ENCODE data around the gene TRERF1. TPM values are rescaled to one million over a fixed set of nuclear protein-coding genes. Genes with fewer than 3 reads are reported as not detected.

TRERF1 gene
- total and polyA plus RNA-seq, 12 donors = 4.7 to 16.6 (median 8.0) TPM

DNA sequence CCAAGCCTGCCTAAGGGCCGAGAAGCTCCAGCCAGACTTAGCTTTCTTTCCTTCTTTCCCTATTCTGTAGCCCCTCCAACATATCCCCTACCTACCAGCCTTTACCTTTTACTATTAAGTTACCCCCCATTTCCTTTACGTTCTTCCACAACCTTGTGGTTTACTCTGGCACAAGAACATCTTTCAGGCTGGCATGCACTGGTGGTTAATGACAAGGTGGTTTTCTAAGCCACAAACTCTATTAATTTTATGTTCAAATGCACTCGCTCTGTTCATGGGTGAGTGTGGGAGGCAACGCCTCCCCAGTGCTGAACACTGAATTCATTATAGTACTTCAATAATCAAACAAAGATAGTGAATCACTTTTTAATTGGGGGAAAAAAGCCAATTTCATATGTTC, 64.4 kb downstream of the TRERF1 start:
- Histone ChIP-seq H3K27ac (no peak overlapping the region), H3K4me1 (replicated peaks in 1 of 2) (no peaks in the 10 kb centered on the region), H3K27me3 (no peaks in the 10 kb centered on the region), H3K4me3 (no peak overlapping the region), H3K36me3 (replicated peaks in 1 of 2) (no peaks in the 10 kb centered on the region), H3K9me3 (replicated peaks in 1 of 3) (no peaks in the 10 kb centered on the region)
- intact Hi-C loops (cut with DNase I) = no loop called here
- 76 to 83% (median 80%) methylated on average over 4 of the region's 4 CpGs for WGBS, 4 donors
- TF ChIP-seq, protein P1, sequence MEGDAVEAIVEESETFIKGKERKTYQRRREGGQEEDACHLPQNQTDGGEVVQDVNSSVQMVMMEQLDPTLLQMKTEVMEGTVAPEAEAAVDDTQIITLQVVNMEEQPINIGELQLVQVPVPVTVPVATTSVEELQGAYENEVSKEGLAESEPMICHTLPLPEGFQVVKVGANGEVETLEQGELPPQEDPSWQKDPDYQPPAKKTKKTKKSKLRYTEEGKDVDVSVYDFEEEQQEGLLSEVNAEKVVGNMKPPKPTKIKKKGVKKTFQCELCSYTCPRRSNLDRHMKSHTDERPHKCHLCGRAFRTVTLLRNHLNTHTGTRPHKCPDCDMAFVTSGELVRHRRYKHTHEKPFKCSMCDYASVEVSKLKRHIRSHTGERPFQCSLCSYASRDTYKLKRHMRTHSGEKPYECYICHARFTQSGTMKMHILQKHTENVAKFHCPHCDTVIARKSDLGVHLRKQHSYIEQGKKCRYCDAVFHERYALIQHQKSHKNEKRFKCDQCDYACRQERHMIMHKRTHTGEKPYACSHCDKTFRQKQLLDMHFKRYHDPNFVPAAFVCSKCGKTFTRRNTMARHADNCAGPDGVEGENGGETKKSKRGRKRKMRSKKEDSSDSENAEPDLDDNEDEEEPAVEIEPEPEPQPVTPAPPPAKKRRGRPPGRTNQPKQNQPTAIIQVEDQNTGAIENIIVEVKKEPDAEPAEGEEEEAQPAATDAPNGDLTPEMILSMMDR (IDR thresholded peaks at IDR 0.05) = no peak
- no peak for TF ChIP-seq POLR2A (IDR thresholded peaks at IDR 0.05)
- DNase-seq = no peak

DNA sequence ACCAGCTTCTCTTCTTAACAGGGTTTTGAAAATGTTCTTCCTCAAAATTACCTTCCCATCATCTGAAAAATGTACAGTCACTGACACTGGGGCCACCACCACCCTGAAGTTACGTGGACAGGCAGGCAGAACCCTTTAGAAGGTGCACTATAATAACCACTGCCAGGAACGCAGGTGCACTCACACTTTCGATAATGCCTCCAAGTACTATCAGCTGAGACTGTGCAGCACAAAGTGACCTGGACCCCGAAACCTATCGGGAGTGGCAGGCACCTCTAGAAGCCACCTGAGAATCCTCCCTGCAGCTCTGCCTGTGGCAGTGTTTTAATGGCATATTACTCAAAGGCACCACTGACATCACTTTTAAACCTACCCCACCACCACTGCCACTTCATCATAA, 66.4 kb downstream of the TRERF1 start:
- no peaks in the 10 kb centered on the region for H3K9me3 ChIP-seq (replicated peaks in 1 of 3)
- TF ChIP-seq POLR2A (IDR thresholded peaks at IDR 0.05) = no peak
- TF ChIP-seq, protein P1 (IDR thresholded peaks at IDR 0.05) = no peak
- peaks cover 0 to 7% of the 10 kb centered on the region in 2 donors for H3K4me1 ChIP-seq (replicated peaks in 1 of 2)
- intact Hi-C loops (cut with DNase I) = no loop called here
- H3K27ac ChIP-seq = no peak overlapping the region
- H3K36me3 ChIP-seq (replicated peaks in 1 of 2) = no peaks in the 10 kb centered on the region
- H3K4me3 ChIP-seq = no peak overlapping the region
- 88 to 98% (median 88%) methylated on average over 5 of the region's 5 CpGs for WGBS, 4 donors
- no peaks in the 10 kb centered on the region for H3K27me3 ChIP-seq
- no peak for DNase-seq

DNA sequence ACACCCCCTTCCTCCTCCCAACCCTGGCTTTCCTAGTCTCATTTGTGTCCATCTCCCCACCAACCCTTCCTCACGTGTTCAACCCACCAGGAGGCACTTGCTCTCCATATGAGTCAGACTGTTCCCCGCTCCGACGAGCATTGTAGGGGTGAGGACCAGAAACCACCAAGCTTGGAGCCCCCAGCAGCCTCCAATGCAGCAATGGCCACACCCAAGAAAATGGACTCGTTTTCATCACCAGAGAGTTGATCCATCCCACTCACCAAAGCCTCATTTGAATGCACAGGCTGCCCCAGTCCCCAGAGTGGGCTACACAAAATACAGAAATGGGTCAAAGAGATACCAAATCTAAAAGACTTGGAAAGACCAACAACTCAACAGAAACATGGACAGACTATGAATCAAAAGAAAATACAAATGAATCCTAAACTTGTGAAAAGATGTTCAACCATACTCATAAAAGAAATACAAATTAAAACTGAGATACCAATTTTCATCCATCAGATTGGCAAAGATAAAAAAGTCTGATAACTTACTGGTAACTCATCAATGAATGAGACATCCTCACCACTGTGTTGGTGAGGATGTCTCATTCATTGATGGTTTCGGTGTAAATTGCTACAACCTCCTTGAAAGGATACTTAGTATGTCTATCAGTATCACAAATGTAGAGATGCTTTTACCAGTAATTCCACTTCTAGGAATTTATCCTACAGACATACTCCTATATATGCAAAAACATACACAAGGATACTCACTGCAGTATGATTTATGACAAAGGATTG, 68.1 kb downstream of the TRERF1 start:
- intact Hi-C loops (cut with DNase I) = no loop called here
- 86 to 90% (median 89%) methylated on average over 6 of the region's 6 CpGs for WGBS, 4 donors

DNA sequence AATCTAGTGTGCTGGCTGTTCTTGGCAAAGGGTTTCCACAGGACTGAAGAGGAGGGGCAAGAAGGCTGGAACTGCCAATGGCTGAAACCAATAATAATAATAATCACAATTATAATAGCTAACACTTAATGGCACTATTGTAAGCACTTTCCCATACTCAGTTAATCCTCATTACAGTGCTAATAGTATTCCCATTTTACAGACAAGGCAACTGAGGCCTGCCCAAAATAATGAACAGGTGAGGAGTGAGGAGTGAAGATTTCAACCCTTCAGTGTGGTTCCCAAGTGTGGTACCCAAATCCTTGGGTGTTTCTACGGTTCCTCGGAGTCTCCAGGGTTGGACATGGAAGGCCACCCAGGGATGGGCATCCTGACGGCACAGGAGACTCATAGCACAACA, 69.9 kb downstream of the TRERF1 start:
- TF ChIP-seq POLR2A (IDR thresholded peaks at IDR 0.05) = no peak
- TF ChIP-seq, protein P1 (IDR thresholded peaks at IDR 0.05) = no peak
- no peaks in the 10 kb centered on the region for H3K36me3 ChIP-seq (replicated peaks in 1 of 2)
- no peak overlapping the region for H3K27ac ChIP-seq
- intact Hi-C loops (cut with DNase I) = no loop called here
- no peaks in the 10 kb centered on the region for H3K9me3 ChIP-seq (replicated peaks in 1 of 3)
- no peak overlapping the region for H3K4me3 ChIP-seq
- 95 to 100% (median 98%) methylated on average over 3 of the region's 3 CpGs for WGBS, 4 donors
- peaks cover 0 to 12% of the 10 kb centered on the region in 2 donors for H3K4me1 ChIP-seq (replicated peaks in 1 of 2)
- no peak for DNase-seq
- H3K27me3 ChIP-seq = no peaks in the 10 kb centered on the region

More for the DNA sequence above, 68.1 kb downstream of the TRERF1 start:
- TF ChIP-seq POLR2A (IDR thresholded peaks at IDR 0.05) = no peak
- TF ChIP-seq, protein P1 (IDR thresholded peaks at IDR 0.05) = no peak
- no peak overlapping the region for H3K4me3 ChIP-seq
- H3K4me1 ChIP-seq (replicated peaks in 1 of 2) = peaks cover 0 to 12% of the 10 kb centered on the region in 2 donors
- DNase-seq = no peak
- no peak overlapping the region for H3K27ac ChIP-seq
- H3K36me3 ChIP-seq (replicated peaks in 1 of 2) = no peaks in the 10 kb centered on the region
- no peaks in the 10 kb centered on the region for H3K9me3 ChIP-seq (replicated peaks in 1 of 3)
- no peaks in the 10 kb centered on the region for H3K27me3 ChIP-seq
